DMS153 treated with DMSO at 0.1 percent for 48 hours (cell line): ENCODE measurements around the gene CHCHD6.

Experiments used
- DNase-seq: peaks from one replicate; lab custom pipeline; 2025; ENCODE audit not compliant: unreplicated experiment; lab: John Stamatoyannopoulos, UW

CHCHD6 gene, protein sequence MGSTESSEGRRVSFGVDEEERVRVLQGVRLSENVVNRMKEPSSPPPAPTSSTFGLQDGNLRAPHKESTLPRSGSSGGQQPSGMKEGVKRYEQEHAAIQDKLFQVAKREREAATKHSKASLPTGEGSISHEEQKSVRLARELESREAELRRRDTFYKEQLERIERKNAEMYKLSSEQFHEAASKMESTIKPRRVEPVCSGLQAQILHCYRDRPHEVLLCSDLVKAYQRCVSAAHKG

DNA sequence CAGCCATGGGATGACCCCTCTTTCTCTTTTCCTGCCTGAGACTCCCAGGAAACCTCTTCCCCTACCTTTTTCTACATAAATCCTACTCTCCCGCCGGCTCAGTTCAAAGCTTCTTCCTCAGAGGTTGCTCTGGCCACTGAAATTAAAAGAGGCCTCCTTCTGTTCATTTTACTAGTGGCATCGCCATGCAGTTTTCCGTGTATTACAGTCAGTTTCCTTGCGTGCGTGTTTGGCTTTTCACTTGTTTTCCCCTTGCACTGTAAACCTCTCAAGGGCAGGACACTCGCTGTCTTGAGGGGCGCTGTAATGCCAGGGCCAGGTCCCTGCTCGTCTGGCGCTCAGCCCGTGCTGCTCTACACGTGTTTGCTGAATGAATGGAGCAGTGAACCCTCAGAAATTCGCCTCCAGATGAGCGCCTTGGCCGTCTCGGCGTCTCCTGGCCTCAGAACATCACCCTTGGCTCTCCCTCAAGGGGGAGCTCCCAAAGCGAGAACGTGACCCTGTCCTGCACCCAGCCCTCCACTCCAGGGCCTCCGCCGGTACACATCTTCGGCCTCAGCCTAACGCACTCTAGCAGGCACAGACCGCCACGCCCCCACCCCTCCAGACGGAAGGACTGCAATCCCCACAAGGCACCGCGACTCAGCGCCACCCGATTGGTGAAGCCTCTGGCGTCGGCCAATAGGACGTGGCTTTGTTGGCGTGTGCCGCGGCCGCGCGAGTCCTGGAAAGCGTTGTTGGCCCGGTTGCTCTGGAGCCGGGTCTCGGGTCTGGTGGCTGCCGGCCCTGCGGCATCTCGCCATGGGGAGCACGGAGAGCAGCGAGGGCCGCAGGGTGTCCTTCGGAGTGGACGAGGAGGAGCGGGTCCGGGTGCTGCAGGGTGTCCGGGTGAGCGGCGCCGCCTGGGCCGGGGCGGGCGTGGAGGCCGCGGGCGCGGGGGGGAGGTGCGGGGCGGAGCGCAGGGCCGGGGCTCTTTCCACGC is at the start of gene CHCHD6:
Gene CHCHD6, plus strand, starts transcription at position 729 of the 982 bp plus-strand sequence. Its CDS starts 73 bp downstream, at position 802.
- peak; percentile 88 for DNase-seq

- DNase-seq: peak; percentile 56
These were observed 49.3 kb upstream of the CHCHD6 start, which contains the start of gene TXNRD3 for GRCh38 chr3:126654571-126655383. Gene TXNRD3 (minus strand): TSS chr3:126655124.

- no peak for DNase-seq
These were observed 48.2 kb upstream of the CHCHD6 start for GRCh38 chr3:126655887-126656286.

- no peak for DNase-seq
These were observed 47.5 kb upstream of the CHCHD6 start for GRCh38 chr3:126656371-126657134.

GRCh38 chr3:126657901-126658300 is 46.1 kb upstream of the CHCHD6 start:
- no peak for DNase-seq

GRCh38 chr3:126658584-126658983 is 45.5 kb upstream of the CHCHD6 start:
- DNase-seq: no peak

DNA sequence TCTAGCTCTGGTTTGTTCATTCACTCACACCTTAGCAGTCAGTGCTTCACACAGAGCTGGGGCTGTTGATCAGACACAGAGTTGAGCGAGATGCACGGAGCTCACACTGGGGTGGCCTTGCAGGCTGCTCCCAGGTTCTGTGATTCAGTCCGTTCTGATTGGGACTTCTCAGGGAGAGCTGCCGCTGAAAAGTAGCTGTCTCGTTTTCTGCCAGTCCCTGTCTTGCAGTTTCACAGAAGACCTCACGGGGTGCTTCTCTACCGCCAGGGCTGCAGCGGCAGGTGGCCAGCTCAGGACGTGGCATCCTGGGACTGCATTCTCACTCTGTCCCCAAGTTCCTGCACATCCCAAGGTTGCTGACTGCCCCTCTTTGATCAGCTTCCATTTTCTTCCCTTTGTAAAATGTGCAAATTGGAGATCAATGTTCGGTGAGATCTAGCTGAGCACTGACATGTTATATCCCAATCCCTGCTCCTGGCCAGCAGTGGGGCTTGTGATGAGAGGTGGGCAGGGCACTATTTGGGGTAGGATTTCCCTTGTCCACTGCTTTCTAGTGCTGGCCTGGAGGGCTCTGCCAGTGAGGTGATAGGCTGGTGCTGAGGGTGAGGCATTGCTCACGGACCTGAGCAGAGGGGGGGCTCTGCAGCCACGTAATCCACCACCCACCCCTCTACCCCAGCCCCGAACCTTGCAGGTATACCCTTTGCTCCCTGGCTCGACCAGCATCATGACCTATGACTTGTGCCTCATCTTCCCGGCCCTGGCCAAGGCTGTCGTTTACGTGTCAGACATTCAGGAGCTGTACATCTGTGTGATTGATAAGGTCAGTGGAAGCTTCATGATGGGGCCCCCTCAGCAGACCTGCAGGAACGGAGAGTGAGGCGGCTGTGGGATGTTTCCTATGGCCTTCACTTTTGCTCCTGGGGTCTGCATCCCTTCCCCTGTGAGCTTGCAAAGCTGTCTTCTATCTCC is 43.8 kb upstream of the CHCHD6 start:
- DNase-seq: no peak

GRCh38 chr3:126661532-126662364 is 42.3 kb upstream of the CHCHD6 start:
- no peak for DNase-seq

- DNase-seq: no peak
These were observed 40.8 kb upstream of the CHCHD6 start for GRCh38 chr3:126663257-126663656.

GRCh38 chr3:126663750-126664149 is 40.3 kb upstream of the CHCHD6 start:
- no peak for DNase-seq

GRCh38 chr3:126664591-126665214 is 39.3 kb upstream of the CHCHD6 start:
- no peak for DNase-seq

GRCh38 chr3:126665221-126665936 is 38.7 kb upstream of the CHCHD6 start:
- DNase-seq: no peak

GRCh38 chr3:126665959-126666657 is 37.9 kb upstream of the CHCHD6 start:
- no peak for DNase-seq

- no peak for DNase-seq
These were observed 37.1 kb upstream of the CHCHD6 start for GRCh38 chr3:126666658-126667528.

GRCh38 chr3:126667631-126668449 is 36.2 kb upstream of the CHCHD6 start:
- DNase-seq: no peak
